Caco-2 (cell line): ENCODE data around the gene SPATA31D3. TPM values are rescaled to one million over a fixed set of nuclear protein-coding genes. Genes with fewer than 3 reads are reported as not detected.

ENCODE experiments used
- BruUV-seq: library from RNA; stranded (reverse); fragments of 400-500 nt; replicated peaks from 2 replicates; lab custom pipeline; 2021; lab: Mats Ljungman, UMichigan
- CTCF ChIA-PET: fragments of 300-600 bp; sonication (Branson Sonifier 250); formaldehyde crosslinking; loops from one replicate; lab custom pipeline; 2022; ENCODE audit warnings: antibody characterized with exemption; lab: Charles Lee
- POLR2A ChIA-PET: fragments of 300-600 bp; sonication (Branson Sonifier 250); formaldehyde crosslinking; loops from one replicate; lab custom pipeline; 2022; ENCODE audit warnings: antibody characterized with exemption; lab: Charles Lee
- DNase-seq, 2 experiments: peaks; one replicate each; pipeline versions ENCODE4 v3.0.0 to v3.0.0-alpha.2; 2020 to 2022
- H3K27me3 ChIP-seq: replicated peaks from 2 replicates; pipeline ENCODE4 v1.6.0; 2011; ENCODE audit warnings: low read length; ENCODE audit not compliant: control insufficient read depth, insufficient read depth
- H3K36me3 ChIP-seq: 2 replicates; pipeline ENCODE4 v1.5.1; 2011; ENCODE audit warnings: low read length; ENCODE audit not compliant: control insufficient read depth, insufficient read depth
- H3K4me1 ChIP-seq: fragments of 250-450 bp; sonication (Bioruptor Pico); 2 replicates; pipeline ENCODE4 v1.5.1; 2020; ENCODE audit warnings: mild to moderate bottlenecking
- H3K4me3 ChIP-seq: 2 replicates; pipeline ENCODE4 v1.5.1; 2011; ENCODE audit warnings: low read depth, mild to moderate bottlenecking, control low read depth, low read length
- H3K9me3 ChIP-seq: fragments of 250-450 bp; sonication (Bioruptor Pico); 2 replicates; pipeline ENCODE4 v1.5.1; 2020; ENCODE audit warnings: mild to moderate bottlenecking, moderate library complexity
- H3K27ac Mint-ChIP-seq: one replicate; pipeline ENCODE4 v1.8.0; 2022; ENCODE audit warnings: mixed read lengths; ENCODE audit not compliant: unreplicated experiment
- H3K27me3 Mint-ChIP-seq: one replicate; pipeline ENCODE4 v1.8.0; 2022; ENCODE audit warnings: mixed read lengths; ENCODE audit not compliant: insufficient read depth, unreplicated experiment
- H3K36me3 Mint-ChIP-seq: one replicate; pipeline ENCODE4 v1.8.0; 2022; ENCODE audit warnings: mild to moderate bottlenecking, mixed read lengths; ENCODE audit not compliant: insufficient read depth, unreplicated experiment
- H3K4me1 Mint-ChIP-seq: one replicate; pipeline ENCODE4 v1.8.0; 2022; ENCODE audit warnings: low read depth, mixed read lengths; ENCODE audit not compliant: unreplicated experiment
- H3K4me3 Mint-ChIP-seq: one replicate; pipeline ENCODE4 v1.8.0; 2022; ENCODE audit warnings: mild to moderate bottlenecking, moderate library complexity, mixed read lengths; ENCODE audit not compliant: unreplicated experiment
- H3K9me3 Mint-ChIP-seq: one replicate; pipeline ENCODE4 v1.8.0; 2022; ENCODE audit warnings: mixed read lengths; ENCODE audit not compliant: unreplicated experiment
- CTCF ChIP-seq, 2 experiments: fragments of 200-600 bp in 1 of 2; IDR thresholded peaks; 1 replicate in 1 of 2; 2 replicates in 1 of 2; pipeline versions ENCODE4 v1.5.1 to v1.8.0; 2011 to 2022; ENCODE audit warnings: antibody characterized with exemption in 1 of 2, control low read depth in 1 of 2, inconsistent platforms in 1 of 2, low read depth in 1 of 2, low read length in 1 of 2, mild to moderate bottlenecking in 1 of 2, moderate library complexity in 1 of 2; ENCODE audit not compliant: insufficient read depth in 1 of 2, severe bottlenecking in 1 of 2, unreplicated experiment in 1 of 2
- intact Hi-C: fragments of 100-400 bp; cut with micrococcal nuclease; formaldehyde crosslinking; loops from one replicate; pipeline ENCODE4 v1.10.0; 2022; ENCODE audit not compliant: unreplicated experiment
- total RNA-seq: library from RNA; stranded (reverse); gene quantifications from 2 replicates; pipeline ENCODE4 v1.2.3, GENCODE V29; 2022

Gene SPATA31D3
- total RNA-seq, 1 experiment from 2014 or later: not detected

- H3K4me1 ChIP-seq: no peaks in the 10 kb centered on the region
- Mint-ChIP-seq H3K36me3 (peaks cover 4% of the 10 kb centered on the region), H3K4me3 (no peak overlapping the region), H3K4me1 (no peaks in the 10 kb centered on the region), H3K27me3 (no peaks in the 10 kb centered on the region), H3K27ac (no peak overlapping the region), H3K9me3 (peaks cover 19% of the 10 kb centered on the region)
- no peak overlapping the region for H3K4me3 ChIP-seq
- no TSS peak for BruUV-seq
- TF ChIP-seq CTCF (IDR thresholded peaks at IDR 0.05; ENCODE audit: insufficient read depth in 1 of 2, low read depth in 1 of 2, low read length in 1 of 2, severe bottlenecking in 1 of 2, unreplicated experiment in 1 of 2): no peak
- no peaks in the 10 kb centered on the region for H3K27me3 ChIP-seq
- no peak for DNase-seq
- intact Hi-C loops: no loop called here
- no peaks in the 10 kb centered on the region for H3K36me3 ChIP-seq
- ChIA-PET CTCF (no interaction called here), POLR2A (no interaction called here)
- H3K9me3 ChIP-seq: no peaks in the 10 kb centered on the region
Observed at GRCh38 chr9:81953096-81953495, 9.8 kb downstream of the SPATA31D3 start.

- no peak for DNase-seq
- Mint-ChIP-seq H3K4me1 (no peaks in the 10 kb centered on the region), H3K36me3 (peaks cover 4% of the 10 kb centered on the region), H3K4me3 (no peak overlapping the region), H3K27ac (no peak overlapping the region), H3K9me3 (peaks cover 19% of the 10 kb centered on the region), H3K27me3 (no peaks in the 10 kb centered on the region)
- ChIA-PET POLR2A (no interaction called here), CTCF (no interaction called here)
- Histone ChIP-seq H3K4me3 (no peak overlapping the region), H3K36me3 (no peaks in the 10 kb centered on the region), H3K27me3 (no peaks in the 10 kb centered on the region), H3K9me3 (no peaks in the 10 kb centered on the region), H3K4me1 (no peaks in the 10 kb centered on the region)
- BruUV-seq: no TSS peak
- intact Hi-C loops: no loop called here
- TF ChIP-seq CTCF (IDR thresholded peaks at IDR 0.05; ENCODE audit: insufficient read depth in 1 of 2, low read depth in 1 of 2, low read length in 1 of 2, severe bottlenecking in 1 of 2, unreplicated experiment in 1 of 2): no peak
Observed at GRCh38 chr9:81955625-81956024, 12.3 kb downstream of the SPATA31D3 start.

GRCh38 chr9:81964218-81965171, 21.2 kb downstream of the SPATA31D3 start:
- Histone ChIP-seq H3K27me3 (no peaks in the 10 kb centered on the region), H3K9me3 (no peaks in the 10 kb centered on the region), H3K36me3 (no peaks in the 10 kb centered on the region), H3K4me3 (no peak overlapping the region), H3K4me1 (no peaks in the 10 kb centered on the region)
- BruUV-seq: no TSS peak
- H3K4me1 Mint-ChIP-seq: no peaks in the 10 kb centered on the region
- H3K36me3 Mint-ChIP-seq: no peaks in the 10 kb centered on the region
- DNase-seq: no peak
- no peak overlapping the region for H3K4me3 Mint-ChIP-seq
- no peak overlapping the region for H3K27ac Mint-ChIP-seq
- no peaks in the 10 kb centered on the region for H3K9me3 Mint-ChIP-seq
- ChIA-PET POLR2A (no interaction called here), CTCF (no interaction called here)
- no peaks in the 10 kb centered on the region for H3K27me3 Mint-ChIP-seq
- intact Hi-C loops: no loop called here
- no peak for TF ChIP-seq CTCF (IDR thresholded peaks at IDR 0.05; ENCODE audit: insufficient read depth in 1 of 2, low read depth in 1 of 2, low read length in 1 of 2, severe bottlenecking in 1 of 2, unreplicated experiment in 1 of 2)
